GM19240 (cell line): Measurements from ENCODE around the gene IGBP1.
"Not testable (repeated sequence)": the region's sequence is repeated elsewhere in the genome, so short reads cannot be mapped to it uniquely, and the experiment has no call there.

Source experiments
- DNase-seq: peaks from one replicate; pipeline ENCODE4 v3.0.0; 2011; ENCODE audit warnings: low spot score; ENCODE audit not compliant: insufficient read length

Gene IGBP1

DNA sequence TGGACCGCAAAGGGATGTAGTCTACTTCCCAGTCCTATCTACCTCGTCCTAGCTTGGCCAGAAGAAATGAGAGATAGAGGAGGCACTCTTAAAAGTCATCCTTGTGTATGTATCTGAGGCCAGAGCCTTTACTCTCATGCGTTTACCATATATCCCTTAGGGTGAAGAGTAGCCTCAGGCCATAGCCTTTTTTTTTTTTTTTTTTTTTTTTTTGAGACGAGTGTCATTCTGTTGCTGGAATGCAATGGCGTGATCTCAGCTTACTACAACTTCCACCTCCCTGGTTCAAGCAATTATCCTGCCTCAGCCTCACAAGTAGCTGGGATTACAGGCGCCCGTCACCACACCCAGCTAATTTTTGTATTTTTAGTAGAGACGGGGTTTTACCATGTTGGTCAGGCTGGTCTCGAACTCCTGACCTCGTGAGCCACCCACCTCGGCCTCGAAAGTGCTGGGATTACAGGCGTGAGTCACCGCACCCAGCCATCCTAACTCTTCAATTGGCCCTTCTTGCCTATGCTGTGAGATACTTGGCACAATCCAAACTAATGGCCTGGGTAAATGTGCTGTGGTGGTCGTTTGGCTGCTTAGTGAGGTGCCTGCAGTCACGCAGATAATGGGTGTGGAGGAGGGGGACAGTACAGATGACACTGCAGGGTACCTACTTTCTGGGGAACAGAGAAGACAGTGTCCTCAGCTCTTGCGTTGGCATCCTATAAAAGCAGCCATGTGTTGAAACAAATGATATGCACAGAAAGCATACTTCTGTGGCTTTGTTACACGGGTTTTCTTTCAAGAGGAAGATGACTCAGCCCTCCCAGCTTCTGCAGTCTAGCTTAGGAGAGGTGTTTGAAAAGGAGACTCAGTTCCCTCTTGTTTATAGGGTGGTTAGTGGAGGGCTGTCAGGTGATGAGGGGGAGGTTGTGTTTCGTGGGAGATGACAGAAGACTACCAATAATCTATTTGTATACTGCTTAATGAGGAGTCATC is 33.6 kb downstream of the IGBP1 start:
- DNase-seq, result no peak

DNA sequence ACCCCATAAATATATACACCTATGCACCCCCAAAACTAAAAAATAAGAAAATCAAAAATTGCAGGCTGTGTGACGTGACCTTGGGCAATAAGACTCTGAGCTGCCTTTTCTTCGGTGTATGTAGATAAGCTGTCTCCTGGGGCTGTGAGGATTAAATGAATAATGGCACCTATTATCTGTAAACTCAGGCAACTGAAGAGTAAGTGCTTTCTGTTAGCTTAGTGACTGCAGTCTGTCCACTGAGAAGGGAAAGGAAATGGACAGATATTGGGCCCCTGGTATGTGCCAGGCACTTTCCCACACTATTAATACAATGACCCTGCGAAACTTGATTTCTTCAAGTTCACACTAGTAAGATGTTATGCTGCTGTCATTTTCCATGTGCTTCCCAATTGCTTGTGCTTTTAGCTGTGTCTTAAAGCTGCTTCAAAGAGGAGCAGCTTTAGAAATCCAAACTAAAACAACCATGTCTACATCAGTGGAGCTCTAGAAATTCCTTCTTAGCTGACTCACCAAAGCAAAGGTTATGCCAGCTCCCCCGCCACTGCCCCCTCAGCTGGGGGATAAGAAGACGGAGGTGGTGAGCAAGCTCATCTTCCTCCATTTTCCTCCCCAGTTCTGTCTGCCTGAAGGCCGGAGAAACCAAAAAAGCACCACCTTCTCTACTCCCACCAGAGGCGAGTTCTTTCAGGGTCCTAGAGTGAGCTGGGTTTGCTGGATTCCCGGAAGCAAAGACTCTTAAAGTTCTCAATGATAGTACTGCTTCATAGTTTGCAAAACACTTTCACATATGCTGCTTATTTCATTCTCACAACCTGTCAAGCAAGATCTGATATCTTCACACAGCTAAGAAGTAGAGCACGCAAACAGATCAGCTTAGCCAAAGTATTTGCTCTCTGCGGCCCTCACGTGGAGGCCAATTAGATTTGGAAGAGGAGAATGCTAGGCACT is 35.3 kb downstream of the IGBP1 start:
- DNase-seq, result no peak

DNA sequence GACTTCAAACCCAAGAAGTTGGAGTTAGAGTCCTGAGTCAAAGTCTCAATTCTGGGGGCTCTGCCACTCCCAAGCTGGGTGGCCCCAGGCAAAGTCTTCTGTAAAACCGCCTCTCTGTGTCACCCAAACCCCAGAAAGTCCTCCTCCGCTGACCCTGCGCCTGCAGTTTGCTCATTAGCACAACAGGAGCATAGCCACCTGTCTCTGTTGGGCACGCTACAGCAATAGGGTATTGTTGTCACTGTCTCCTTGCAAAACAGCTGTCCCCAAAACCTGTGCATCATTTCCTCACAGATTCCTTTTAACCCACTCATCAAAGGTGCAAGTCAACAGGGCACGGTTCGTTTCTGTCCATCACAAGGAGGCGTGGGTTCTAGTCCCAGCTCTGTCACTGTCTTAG is 36.0 kb downstream of the IGBP1 start:
- no peak for DNase-seq

DNA sequence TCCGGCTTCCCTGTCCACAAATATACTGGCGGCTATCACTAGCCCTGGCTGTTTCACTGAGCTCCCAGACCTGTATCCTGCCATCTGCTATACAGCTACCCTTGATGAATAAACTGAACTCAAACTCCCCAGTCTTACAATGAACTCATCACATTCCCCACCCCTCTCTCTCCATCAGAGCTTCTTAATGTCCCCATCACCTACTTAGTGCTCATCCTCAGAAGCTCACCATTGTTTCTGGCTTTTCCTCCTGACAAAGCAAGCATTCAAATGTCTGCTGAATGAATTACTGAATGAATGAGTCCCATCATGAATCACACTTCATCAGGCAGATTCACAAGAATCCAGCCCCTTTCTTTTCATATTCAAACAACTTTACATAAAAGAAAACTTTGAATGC is 38.4 kb downstream of the IGBP1 start:
- no peak for DNase-seq

DNA sequence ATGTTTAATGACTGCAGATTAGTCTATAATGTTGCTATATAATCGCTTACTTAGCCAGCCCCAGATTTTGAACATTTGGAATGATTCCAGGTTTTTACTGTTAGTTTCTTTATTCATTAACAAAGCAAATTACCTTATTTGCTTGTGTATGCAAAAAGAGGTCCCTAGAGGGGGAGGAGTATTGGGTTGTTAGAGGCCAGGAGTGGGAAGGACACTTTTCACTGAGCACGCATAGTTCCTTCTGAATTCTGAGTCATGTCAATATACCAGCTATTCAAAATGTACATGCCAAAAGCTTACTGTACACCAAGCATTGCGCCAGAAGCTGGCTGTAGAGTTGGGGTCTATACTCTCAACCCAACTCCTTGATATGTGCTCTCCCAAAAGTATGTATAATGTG is 39.0 kb downstream of the IGBP1 start:
- DNase-seq, result no peak

DNA sequence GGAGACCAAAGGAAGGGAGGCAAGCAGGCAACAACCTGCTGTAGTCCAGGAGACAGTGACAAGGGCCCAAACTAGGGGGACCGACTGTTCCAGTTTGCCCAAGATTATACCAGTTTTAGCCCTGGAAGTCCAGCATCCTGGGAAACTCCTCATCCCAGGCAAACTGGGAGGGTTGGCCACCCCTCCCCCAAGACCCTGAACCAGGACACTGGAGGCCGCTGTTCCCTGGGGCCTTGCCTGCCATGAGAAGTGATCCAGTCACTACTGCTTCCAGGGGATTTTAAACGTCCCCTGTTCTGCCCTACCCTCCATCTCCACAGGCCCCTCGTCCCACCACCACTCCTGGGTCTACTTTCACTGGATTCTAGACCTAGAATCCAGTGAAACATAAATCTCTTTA is 39.7 kb downstream of the IGBP1 start:
- DNase-seq, result no peak

DNA sequence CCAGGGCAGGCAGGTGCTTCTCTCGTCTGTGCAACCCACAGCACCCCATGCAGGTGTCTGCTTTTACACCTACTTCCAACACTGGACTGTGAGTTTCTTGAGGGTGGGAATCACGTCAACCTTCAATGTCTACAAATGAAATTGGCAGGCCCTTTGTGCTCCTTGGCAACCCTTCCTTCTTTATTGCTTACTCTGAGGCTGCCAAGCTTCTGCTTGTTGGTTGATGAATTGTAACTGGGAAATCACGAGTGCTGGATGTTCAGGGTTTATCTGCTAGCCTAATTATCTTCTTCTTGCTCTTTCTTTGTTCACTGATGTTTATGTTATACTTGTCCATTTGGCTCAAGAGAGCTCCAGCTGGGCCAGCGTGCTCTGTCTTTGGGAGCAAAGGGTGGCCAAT is 41.5 kb downstream of the IGBP1 start:
- no peak for DNase-seq

DNA sequence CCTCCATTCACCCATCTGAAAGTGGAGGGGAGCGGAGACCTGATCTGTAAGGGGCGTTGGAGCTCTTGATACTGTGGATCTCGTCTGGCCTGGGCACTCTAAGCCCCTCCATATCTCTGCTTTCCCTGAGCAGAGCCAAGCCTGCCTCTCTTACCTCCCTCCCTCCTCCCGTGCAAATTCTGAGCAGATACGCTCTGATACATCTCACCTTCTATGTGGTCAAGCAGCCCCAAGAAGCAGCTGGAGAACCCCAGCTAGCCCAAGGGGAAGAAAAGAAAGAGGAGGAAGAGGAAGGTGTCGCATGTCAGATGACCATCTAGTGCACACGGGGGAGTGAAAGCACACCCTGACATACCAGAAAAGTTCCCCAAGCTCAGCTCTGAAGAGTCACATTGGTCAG is 42.1 kb downstream of the IGBP1 start:
- DNase-seq, result no peak

DNA sequence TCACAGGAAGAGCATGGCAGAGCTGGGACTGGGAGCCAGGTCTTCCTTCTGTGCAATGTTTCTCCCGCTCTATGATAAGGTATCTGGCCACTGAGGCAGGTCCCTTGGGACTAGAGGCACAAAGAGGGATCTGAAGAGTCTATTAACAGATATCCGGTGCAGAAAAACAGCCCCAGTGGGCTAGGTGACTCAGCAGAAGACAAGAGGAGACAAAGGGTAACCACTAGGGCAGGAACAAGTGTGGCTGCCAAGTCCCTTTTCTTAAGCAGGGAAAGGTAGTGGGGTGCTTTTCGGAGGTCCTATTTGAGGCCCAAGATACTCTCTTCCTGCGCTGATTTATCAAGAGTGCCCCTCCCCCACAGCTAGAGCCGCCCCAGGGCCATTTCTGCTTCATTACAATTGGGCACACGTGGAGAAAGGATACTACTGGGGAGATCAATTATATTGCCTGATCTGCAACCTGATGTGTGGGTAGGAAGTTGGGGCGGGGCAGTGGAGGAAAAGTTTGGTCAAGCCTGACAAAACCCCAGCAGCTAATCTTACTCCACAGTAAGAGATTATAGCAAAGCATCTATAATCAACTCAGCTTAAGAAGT is 43.8 kb downstream of the IGBP1 start, which contains the start of gene DGAT2L6:
Gene DGAT2L6 (plus strand): TSS at position 546 of the 596 bp plus-strand sequence. CDS start 100 bp downstream, outside the sequence.
- DNase-seq, result no peak

DNA sequence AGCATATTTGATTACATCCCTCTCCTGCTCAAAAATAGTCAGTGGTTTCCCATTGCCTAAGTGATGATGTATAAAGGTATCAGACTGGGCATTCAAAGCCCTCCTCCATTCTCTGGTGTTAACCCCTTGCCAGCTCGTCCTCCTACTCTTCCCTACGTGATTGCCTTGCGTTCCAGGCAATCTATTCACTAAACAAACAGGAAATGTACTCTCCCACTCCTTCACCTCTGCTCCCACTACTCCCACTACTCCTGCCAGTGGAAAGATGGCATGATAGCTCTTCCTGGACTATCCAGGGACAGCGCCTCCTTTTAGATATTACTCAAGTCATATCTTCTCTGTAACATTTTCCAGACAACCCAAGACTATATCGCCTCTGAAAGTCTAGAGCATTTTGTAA is 49.8 kb downstream of the IGBP1 start:
- no peak for DNase-seq

DNA sequence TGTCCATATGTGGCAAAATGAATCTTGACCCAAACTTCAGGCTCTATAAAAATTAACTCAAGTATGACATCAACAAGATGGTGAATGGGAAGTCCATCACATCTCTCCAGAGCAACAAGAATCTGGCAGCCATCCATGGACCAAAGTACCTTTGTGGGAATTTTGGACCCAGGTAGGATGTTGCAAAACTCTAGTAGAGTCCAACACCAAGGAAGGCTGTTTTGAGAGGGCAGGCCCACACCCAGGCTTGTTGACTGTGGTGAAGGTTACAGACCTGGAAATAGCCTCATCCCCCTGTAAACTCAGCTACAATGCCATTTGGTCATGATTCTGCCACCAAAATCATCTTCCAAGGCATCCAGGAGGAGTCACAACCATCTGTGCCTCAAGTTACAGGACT is 57.0 kb downstream of the IGBP1 start:
- DNase-seq, result no peak

DNA sequence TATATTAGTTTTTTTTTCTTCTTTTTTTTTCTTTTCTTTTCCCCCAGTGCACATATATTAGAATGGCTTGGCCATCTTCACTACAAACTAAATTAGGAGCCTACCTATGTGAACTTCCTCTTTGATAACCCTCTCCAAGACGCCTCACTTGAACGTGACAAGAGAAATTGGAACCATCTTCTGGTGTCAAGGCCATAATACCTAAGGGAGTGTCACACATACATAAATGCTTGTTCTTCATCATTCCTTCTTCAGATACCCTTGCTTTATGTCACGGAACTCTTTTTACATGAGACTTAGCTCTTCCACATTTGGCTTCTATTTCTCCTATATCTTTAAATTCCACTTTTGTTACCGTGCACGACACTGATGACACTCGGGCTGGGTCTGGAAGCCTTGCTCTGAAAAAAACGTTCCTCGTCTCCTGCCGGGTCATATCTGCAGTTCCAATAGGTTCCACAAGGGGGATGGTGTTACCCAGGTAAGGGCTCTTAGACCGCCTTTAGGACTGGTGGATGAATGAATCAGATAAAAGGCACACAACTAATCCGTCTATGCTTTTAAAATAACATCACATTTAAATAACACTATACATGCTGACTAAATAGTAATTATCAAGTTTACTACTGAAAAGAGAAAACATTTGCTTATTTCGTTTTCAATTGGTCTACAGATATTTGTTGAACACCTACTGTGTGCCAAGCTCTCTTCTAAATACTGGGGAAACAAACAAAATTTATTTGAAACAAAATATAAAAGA is 63.9 kb downstream of the IGBP1 start:
- DNase-seq, result peak; percentile 30

DNA sequence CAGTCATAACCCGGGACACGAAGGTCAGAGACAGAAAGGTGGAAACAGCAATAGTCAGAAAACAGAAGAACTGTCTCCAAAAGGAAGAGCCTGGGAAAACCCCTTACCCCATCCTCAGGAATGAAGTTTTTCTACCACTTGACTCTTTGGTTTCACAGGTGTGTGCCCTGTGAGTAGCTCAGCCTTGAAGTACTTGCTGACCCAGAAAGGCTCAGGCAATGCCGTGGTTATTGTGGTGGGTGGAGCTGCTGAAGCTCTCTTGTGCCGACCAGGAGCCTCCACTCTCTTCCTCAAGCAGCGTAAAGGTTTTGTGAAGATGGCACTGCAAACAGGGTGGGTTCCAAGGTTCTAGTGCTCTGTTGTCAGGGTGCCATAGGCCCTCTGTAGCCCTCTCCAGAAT is 68.5 kb downstream of the IGBP1 start:
- DNase-seq, result no peak

DNA sequence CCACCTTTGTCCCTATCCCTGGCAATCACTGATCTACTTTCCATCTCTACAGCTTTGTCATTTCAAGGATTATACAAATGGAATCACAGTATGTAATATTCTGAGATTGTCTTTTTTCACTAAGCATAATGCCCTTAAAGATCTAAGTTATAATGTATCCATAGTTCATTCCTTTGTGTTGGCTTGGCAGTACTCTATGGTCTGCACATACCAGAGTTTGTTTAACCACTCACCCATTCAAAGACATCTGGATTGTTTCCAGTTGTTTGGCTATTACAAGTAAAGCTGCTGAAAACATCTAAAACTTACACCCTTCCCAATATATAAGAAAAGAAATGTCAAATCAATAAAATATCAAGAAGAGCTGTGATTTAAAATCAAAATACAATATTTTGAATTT is 75.2 kb downstream of the IGBP1 start:
- DNase-seq, result no peak

DNA sequence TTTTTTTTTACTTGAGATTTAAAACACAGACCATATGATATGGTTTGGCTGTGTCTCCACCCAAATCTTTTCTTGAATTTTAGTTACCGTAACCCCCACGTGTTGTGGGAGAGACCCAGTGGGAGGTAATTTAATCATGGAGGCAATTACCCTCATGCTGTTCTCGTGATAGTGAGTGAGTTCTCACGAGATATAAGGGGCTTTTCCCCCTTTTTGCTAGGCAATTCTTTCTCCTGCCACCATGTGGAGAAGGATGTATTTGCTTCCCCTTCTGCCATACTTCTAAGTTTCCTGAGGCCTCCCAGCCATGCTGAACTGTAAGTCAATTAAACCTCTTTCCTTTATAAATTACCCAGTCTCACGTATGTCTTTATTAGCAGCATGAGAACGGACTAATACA is 76.3 kb downstream of the IGBP1 start:
- not testable (repeated sequence) for DNase-seq
